ENCODE results near the gene KIF26B. TPM values are rescaled to one million over a fixed set of nuclear protein-coding genes. Genes with fewer than 3 reads are reported as not detected.

Gene KIF26B
- total RNA-seq, 4 donors from 2014 or later, result 3.6 to 7.0 (median 5.2) TPM

DNA sequence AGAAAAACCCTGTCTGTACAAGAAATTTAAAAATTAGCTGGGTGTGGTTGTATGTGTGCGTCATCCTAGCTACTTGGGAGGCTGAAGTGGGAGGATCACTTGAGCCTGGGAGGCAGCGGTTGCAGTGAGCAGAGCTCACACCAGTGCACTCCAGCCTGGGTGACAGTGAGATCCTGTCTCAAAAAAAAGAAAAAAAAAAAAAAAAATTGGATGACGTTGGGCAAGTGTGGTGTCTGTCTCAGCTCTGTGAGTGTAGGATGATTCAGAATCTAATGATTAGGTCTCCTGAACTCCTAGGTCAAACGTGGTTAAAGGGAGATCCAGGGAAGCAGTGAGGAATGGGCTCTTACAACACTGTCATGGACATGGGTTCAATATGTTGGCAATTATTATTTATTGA lies 435.9 kb downstream of the KIF26B start:
- Histone ChIP-seq H3K36me3 (no peaks in the 10 kb centered on the region), H3K4me1 (no peaks in the 10 kb centered on the region), H3K9me3 (no peaks in the 10 kb centered on the region), H3K27ac (no peak overlapping the region), H3K4me3 (no peak overlapping the region), H3K27me3 (no peaks in the 10 kb centered on the region)
- TF ChIP-seq CTCF (IDR thresholded peaks at IDR 0.05) (no peak), POLR2AphosphoS5 (IDR thresholded peaks at IDR 0.05) (no peak), POLR2A (IDR thresholded peaks at IDR 0.05) (no peak), EP300 (IDR thresholded peaks at IDR 0.05) (no peak)
- WGBS, result 79% methylated on average over 4 of the region's 4 CpGs
- no peak for DNase-seq (ENCODE audit: low spot score in 2 of 2)

- Histone ChIP-seq H3K27me3 (no peaks in the 10 kb centered on the region), H3K4me3 (no peak overlapping the region), H3K27ac (no peak overlapping the region), H3K9me3 (no peaks in the 10 kb centered on the region), H3K4me1 (no peaks in the 10 kb centered on the region), H3K36me3 (no peaks in the 10 kb centered on the region)
- DNase-seq (ENCODE audit: low spot score in 2 of 2), result peak in 1 of 2 donors; percentile 19
- 84% methylated on average over 25 of the region's 25 CpGs for WGBS
- TF ChIP-seq CTCF (IDR thresholded peaks at IDR 0.05), result no peak
- TF ChIP-seq POLR2AphosphoS5 (IDR thresholded peaks at IDR 0.05), result no peak
- no peak for TF ChIP-seq EP300 (IDR thresholded peaks at IDR 0.05)
- no peak for TF ChIP-seq POLR2A (IDR thresholded peaks at IDR 0.05)
These were observed 436.8 kb downstream of the KIF26B start for GRCh38 chr1:245591346-245592188.

DNA sequence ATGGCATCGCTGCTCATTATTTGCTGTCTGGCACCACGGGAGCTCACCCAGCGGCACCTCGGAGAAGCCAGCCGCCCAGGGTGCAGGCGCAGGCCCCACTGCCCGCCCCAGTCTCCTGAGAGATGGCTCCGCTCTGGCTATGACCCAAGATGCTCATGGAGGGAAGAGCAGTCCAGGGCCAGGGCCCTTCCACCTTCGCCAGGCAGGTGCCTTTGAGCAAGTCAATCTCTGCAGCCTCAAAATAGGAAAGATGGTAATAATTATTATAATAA lies 437.3 kb downstream of the KIF26B start:
- Histone ChIP-seq H3K9me3 (no peaks in the 10 kb centered on the region), H3K27me3 (no peaks in the 10 kb centered on the region), H3K36me3 (no peaks in the 10 kb centered on the region), H3K4me1 (no peaks in the 10 kb centered on the region), H3K27ac (no peak overlapping the region), H3K4me3 (no peak overlapping the region)
- WGBS, result 88% methylated on average over 9 of the region's 9 CpGs
- DNase-seq (ENCODE audit: low spot score in 2 of 2), result peak in 1 of 2 donors; percentile 40
- TF ChIP-seq CTCF (IDR thresholded peaks at IDR 0.05) (no peak), POLR2A (IDR thresholded peaks at IDR 0.05) (no peak), POLR2AphosphoS5 (IDR thresholded peaks at IDR 0.05) (no peak), EP300 (IDR thresholded peaks at IDR 0.05) (no peak)

DNA sequence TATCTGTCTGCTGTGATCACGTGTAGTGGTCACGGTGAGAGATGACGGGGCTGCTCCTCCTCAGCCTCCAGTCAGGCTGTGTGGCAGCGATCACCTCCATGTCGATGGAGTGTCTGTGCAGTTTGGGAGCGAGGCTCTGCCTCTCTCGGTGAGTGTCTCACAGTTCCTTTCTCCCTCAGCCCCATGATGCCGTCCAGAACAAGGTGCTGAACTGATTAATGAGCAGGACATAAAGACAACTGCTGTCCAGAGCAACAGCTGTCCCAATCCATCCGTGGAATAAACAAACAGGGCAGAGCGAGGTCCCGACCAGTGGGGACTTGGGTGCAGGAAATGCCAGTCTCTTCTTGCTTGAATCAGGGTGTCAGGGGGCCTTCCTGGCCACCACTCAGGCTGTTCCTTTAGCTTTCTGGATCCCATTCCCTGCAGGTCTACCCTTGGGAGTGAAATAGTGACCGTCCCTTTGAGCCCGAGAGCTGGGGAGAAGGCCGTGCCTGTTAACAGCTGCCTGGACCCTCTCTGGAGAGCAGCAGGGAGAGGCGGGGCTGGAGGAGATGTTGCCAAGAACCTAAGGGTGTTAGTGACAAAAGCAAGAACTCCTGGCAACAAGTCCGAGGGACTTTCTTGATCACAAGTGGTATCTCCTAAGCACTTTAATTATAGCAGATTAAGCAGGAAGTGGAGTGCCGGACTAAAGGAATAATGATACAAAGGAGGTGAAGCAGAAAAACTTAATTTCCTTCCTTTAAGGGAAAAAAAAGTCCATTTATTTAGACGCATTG lies 443.9 kb downstream of the KIF26B start:
- H3K36me3 ChIP-seq, result no peaks in the 10 kb centered on the region
- WGBS, result 73% methylated on average over 17 of the region's 18 CpGs
- no peaks in the 10 kb centered on the region for H3K27me3 ChIP-seq
- no peak overlapping the region for H3K27ac ChIP-seq
- no peaks in the 10 kb centered on the region for H3K9me3 ChIP-seq
- DNase-seq (ENCODE audit: low spot score in 2 of 2), result no peak
- peaks cover 4% of the 10 kb centered on the region for H3K4me1 ChIP-seq
- no peak overlapping the region for H3K4me3 ChIP-seq
- no peak for TF ChIP-seq POLR2AphosphoS5 (IDR thresholded peaks at IDR 0.05)
- TF ChIP-seq CTCF (IDR thresholded peaks at IDR 0.05), result no peak
- TF ChIP-seq EP300 (IDR thresholded peaks at IDR 0.05), result no peak
- no peak for TF ChIP-seq POLR2A (IDR thresholded peaks at IDR 0.05)

Data from suprapubic skin (tissue), 4 donors.